Heart right ventricle (tissue), 16 donors: ENCODE results near the gene SLN. TPM values are rescaled to one million over a fixed set of nuclear protein-coding genes. Genes with fewer than 3 reads are reported as not detected.

Experiments
- ATAC-seq, 8 donors: fragments of 200-7000 bp; cut with Tn5 transposase; one replicate each; pipeline ENCODE4 v1.9.1; 2020; ENCODE audit warnings: mild to moderate bottlenecking in 8 of 8, moderate library complexity in 8 of 8, moderate number of reproducible peaks in 1 of 8
- DNase-seq, 2 donors: peaks; one replicate each; pipeline ENCODE4 v3.0.0-alpha.2; 2020
- H3K27ac ChIP-seq, 10 donors: fragments of 200-600 bp; sonication (generic) in 2 of 10; one replicate each; pipeline versions ENCODE4 v1.5.0 to v1.8.0; 2020 to 2022; ENCODE audit warnings: mild to moderate bottlenecking in 3 of 10
- H3K27me3 ChIP-seq, 7 donors: fragments of 200-600 bp; one replicate each; pipeline ENCODE4 v1.8.0; 2021 to 2022; ENCODE audit warnings: mild to moderate bottlenecking in 2 of 7
- H3K36me3 ChIP-seq, 9 donors: fragments of 200-600 bp; sonication (generic) in 1 of 9; one replicate each; pipeline versions ENCODE4 v1.5.0 to v1.8.0; 2020 to 2022; ENCODE audit warnings: mild to moderate bottlenecking in 2 of 9
- H3K4me1 ChIP-seq, 9 donors: fragments of 200-600 bp; sonication (generic) in 1 of 9; one replicate each; pipeline versions ENCODE4 v1.5.0 to v1.8.0; 2020 to 2022; ENCODE audit warnings: mild to moderate bottlenecking in 4 of 9
- H3K4me3 ChIP-seq, 10 donors: fragments of 200-600 bp; sonication (generic) in 2 of 10; one replicate each; pipeline versions ENCODE4 v1.5.0 to v1.8.0; 2020 to 2022; ENCODE audit warnings: mild to moderate bottlenecking in 7 of 10, moderate library complexity in 2 of 10
- H3K9me3 ChIP-seq, 11 donors: fragments of 200-600 bp in 10 of 11; sonication (generic) in 2 of 11; one replicate each; pipeline versions ENCODE4 v1.5.0 to v1.8.0; 2013 to 2022; ENCODE audit warnings: mild to moderate bottlenecking in 2 of 11, control low read depth in 1 of 11, moderate library complexity in 1 of 11
- WGBS, 2 donors: extraction: QIAGEN DNeasy Blood & Tissue Kit; methylation state at CpG; one replicate each; pipeline ENCODE4 v1.1.7; 2013; ENCODE audit warnings: inconsistent platforms in 1 of 2; 5-methylcytosine and 5-hydroxymethylcytosine counted together
- intact Hi-C, 10 donors: fragments of 100-400 bp; cut with DNase I; formaldehyde crosslinking; loops; one replicate each; pipeline versions ENCODE4 v1.11.1 to v1.14.2; 2022
- polyA plus RNA-seq, 2 donors: library from polyadenylated mRNA; stranded (reverse); fragments of 200-250 nt; gene quantifications; one replicate each; pipeline ENCODE4 v1.2.3, GENCODE V29; 2013
- total RNA-seq, 10 donors: library from RNA; stranded (reverse); fragmentation: NEBNext Ultra II Directional in 3 of 10; extraction: Animal tissue kit (Norgen Biotek cat#: 25700) in 3 of 10; gene quantifications; one replicate each; pipeline versions ENCODE4 v1.2.1 to v1.2.4, GENCODE V29; 2021 to 2023
- TF ChIP-seq, protein P1 (sequence below), 9 donors: fragments of 200-600 bp; sonication (generic) in 2 of 9; IDR thresholded peaks; one replicate each; pipeline versions ENCODE4 v1.5.0 to v1.8.0; 2021 to 2022; ENCODE audit warnings: antibody characterized with exemption in 9 of 9, mild to moderate bottlenecking in 5 of 9, moderate library complexity in 1 of 9
- donor health status: Arrhythmogenic right ventricular cardiomyopathy.
- donor health status: ischemic (EF 13 %, LVEDD 7.1; RV severe dilation, severe dysfunction).
- donor health status: healthy with polysubstance abuse.
- donor health status: DM: no; HTN: yes; CAD: no.
- donor health status: DM: no; HTN: no; CAD: no.
- donor health status: ischemic (EF 25% LVEDD 6.9; RV normal size, moderate dysfunction).
- donor health status: ischemic (EF 25% LVEDD 5.7; RV mildly dilated, moderate dysfunction).
- donor health status: healthy.
- donor health status: DM: yes; HTN: yes; CAD: no.
- donor health status: Ischemic cardiomyopathy.
- donor health status: ischemic (EF 35%, LVEDD 5.7; RV mildly dilated, moderate dysfunction).
- donor health status: nonischemic (EF 11% LVEDD 7.7; RV severe dilation, severe dysfunction).
- donor health status: DM: yes; HTN: yes; CAD: no.
- donor health status: PGD.
- donor health status: ischemic (EF 29% LVEDD 5.4; RV normal size, mild dysfunction).
- donor health status: nonischemic (EF 23%, LVEDD 6.1; RV moderate dilation, normal function).

SLN gene
- total and polyA plus RNA-seq, 12 donors, result 0.93 to 44.4 (median 9.2) TPM

DNA sequence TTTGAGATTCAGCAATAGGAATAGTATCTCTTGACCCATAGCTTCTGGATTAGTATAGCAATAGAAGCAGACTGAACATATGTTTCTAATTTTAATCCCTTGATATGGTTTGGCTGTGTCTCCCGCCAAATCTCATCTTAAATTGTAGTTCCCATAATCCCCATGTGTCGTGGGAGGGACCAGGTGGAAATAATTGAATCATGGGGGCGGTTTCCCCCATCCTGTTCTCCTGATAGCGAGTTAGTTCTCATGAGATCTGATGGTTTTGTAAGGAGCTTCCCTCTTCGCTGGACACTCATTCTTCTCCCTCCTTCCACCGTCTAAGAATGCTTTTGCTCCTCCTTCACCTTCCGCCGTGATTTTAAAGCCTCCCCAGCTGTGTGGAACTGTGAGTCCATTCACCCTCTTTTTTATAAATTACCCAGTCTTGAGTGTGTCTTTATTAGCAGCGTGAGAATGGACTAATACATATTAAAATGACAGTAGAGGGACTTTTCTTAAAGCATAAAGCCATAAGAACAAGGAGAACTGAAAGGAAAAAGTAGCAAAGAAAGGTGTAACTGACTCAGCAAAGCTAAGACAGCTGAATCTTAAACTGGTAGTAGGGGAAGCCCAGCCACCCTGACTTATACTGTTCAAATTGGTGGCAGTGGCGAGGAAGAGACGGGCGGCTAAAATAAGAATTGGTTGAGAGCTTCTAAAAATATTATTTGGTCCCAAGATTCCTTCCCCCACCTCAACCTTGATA, 20.3 kb upstream of the SLN start:
- H3K36me3 ChIP-seq, result no peaks in the 10 kb centered on the region
- intact Hi-C loops, result no loop called here
- H3K27me3 ChIP-seq, result peaks cover 0 to 6% (median 0%) of the 10 kb centered on the region in 7 donors
- no peak for ATAC-seq
- TF ChIP-seq, protein P1, sequence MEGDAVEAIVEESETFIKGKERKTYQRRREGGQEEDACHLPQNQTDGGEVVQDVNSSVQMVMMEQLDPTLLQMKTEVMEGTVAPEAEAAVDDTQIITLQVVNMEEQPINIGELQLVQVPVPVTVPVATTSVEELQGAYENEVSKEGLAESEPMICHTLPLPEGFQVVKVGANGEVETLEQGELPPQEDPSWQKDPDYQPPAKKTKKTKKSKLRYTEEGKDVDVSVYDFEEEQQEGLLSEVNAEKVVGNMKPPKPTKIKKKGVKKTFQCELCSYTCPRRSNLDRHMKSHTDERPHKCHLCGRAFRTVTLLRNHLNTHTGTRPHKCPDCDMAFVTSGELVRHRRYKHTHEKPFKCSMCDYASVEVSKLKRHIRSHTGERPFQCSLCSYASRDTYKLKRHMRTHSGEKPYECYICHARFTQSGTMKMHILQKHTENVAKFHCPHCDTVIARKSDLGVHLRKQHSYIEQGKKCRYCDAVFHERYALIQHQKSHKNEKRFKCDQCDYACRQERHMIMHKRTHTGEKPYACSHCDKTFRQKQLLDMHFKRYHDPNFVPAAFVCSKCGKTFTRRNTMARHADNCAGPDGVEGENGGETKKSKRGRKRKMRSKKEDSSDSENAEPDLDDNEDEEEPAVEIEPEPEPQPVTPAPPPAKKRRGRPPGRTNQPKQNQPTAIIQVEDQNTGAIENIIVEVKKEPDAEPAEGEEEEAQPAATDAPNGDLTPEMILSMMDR (IDR thresholded peaks at IDR 0.05), result no peak
- no peak overlapping the region for H3K4me3 ChIP-seq
- no peaks in the 10 kb centered on the region for H3K9me3 ChIP-seq
- H3K4me1 ChIP-seq, result no peaks in the 10 kb centered on the region
- DNase-seq, result no peak
- H3K27ac ChIP-seq, result no peak overlapping the region
- 66 to 74% methylated on average over 12 of the region's 12 CpGs for WGBS, 2 donors

- no peaks in the 10 kb centered on the region for H3K9me3 ChIP-seq
- intact Hi-C loops, result no loop called here
- no peak for DNase-seq
- TF ChIP-seq, protein P1 (IDR thresholded peaks at IDR 0.05), result no peak
- no peaks in the 10 kb centered on the region for H3K36me3 ChIP-seq
- peaks cover 0 to 4% (median 0%) of the 10 kb centered on the region in 9 donors for H3K4me1 ChIP-seq
- no peak for ATAC-seq
- peaks cover 0 to 6% (median 0%) of the 10 kb centered on the region in 7 donors for H3K27me3 ChIP-seq
- H3K4me3 ChIP-seq, result no peak overlapping the region
- H3K27ac ChIP-seq, result no peak overlapping the region
Observed at GRCh38 chr11:107722662-107723061, 10.8 kb upstream of the SLN start.

GRCh38 chr11:107721207-107721606, 9.4 kb upstream of the SLN start:
- Histone ChIP-seq H3K9me3 (no peaks in the 10 kb centered on the region), H3K36me3 (no peaks in the 10 kb centered on the region), H3K27me3 (peaks cover 0 to 12% (median 0%) of the 10 kb centered on the region in 7 donors), H3K4me3 (no peak overlapping the region), H3K27ac (no peak overlapping the region), H3K4me1 (peaks cover 0 to 4% (median 0%) of the 10 kb centered on the region in 9 donors)
- ATAC-seq (no peak), DNase-seq (no peak)
- 86 to 87% methylated on average over 2 of the region's 2 CpGs for WGBS, 2 donors
- intact Hi-C loops, result no loop called here
- TF ChIP-seq, protein P1 (IDR thresholded peaks at IDR 0.05), result no peak

DNA sequence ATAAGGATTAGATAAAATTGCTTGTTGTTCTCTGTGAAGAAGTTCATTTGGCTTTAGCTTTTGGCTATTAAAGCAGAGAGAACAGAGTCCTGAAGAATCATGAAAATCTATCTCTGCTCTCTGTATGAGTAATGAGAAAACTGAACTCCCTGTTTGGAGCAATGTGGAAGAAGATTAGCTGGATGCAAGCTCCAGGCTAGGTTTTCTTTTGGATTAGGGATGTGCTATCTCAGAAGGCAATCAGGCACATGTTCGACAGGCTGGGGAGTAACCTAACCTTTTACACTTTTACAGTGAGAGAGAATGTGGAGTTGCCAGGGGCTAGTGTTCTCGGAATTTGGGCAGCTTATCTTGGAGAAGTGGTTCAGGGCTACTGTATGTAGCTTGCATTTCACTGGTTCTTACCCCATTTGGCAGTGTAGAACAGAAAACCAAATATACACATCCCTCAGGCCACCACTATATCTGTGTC, 8.5 kb upstream of the SLN start:
- ATAC-seq (peak in 1 of 8 donors; percentile 24), DNase-seq (no peak)
- Histone ChIP-seq H3K36me3 (no peaks in the 10 kb centered on the region), H3K9me3 (no peaks in the 10 kb centered on the region), H3K27ac (no peak overlapping the region), H3K4me1 (peaks cover 0 to 4% (median 0%) of the 10 kb centered on the region in 9 donors), H3K27me3 (peaks cover 0 to 12% (median 0%) of the 10 kb centered on the region in 7 donors), H3K4me3 (no peak overlapping the region)
- 20 to 21% methylated on average over 2 of the region's 2 CpGs for WGBS, 2 donors
- intact Hi-C loops, result no loop called here
- TF ChIP-seq, protein P1 (IDR thresholded peaks at IDR 0.05), result no peak
